ENCODE results near the gene LYSMD2.

Gene LYSMD2

DNA sequence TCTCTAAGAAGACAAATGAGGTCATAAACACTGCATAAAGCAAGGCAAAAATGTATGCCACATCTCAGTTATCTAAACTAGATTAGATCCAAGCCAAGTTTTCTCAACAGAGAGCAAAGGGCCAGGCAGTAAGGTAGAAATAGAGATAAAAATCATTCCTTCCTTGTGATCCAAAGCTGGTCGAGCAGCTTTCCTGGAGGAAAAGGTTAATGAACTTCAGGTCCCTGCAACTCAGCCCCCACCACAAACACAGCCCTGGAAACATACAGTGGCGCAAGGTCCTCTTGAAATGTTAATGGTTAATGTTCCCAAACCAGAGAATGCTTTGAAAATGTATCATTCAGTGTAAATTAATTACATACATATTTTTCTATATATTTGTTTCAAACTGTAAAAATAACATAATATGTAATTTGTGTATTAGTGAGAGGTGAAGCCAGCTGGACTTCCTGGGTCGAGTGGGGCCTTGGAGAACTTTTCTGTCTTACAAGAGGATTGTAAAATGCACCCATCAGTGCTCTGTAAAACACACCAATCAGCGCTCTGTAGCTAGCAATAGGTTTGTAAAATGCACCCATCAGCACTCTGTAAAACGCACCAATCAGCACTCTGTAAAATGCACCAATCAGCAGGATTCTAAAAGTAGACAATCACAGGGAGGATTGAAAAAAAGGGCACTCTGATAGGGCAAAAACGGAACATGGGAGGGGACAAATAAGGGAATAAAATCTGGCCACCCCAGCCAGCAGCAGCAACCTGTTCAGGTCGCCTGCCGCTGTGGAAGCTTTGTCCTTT lies 17.1 kb downstream of the LYSMD2 start:
- ChIA-PET POLR2A (no interaction called here), CTCF (interaction anchor here (1.1 to 1.4 kb wide), 3 partner anchors 56 to 71 kb away, joined by 4 to 5 read pairs (median 4); no protein-coding TSS in a partner anchor)
- TF ChIP-seq, protein P1, sequence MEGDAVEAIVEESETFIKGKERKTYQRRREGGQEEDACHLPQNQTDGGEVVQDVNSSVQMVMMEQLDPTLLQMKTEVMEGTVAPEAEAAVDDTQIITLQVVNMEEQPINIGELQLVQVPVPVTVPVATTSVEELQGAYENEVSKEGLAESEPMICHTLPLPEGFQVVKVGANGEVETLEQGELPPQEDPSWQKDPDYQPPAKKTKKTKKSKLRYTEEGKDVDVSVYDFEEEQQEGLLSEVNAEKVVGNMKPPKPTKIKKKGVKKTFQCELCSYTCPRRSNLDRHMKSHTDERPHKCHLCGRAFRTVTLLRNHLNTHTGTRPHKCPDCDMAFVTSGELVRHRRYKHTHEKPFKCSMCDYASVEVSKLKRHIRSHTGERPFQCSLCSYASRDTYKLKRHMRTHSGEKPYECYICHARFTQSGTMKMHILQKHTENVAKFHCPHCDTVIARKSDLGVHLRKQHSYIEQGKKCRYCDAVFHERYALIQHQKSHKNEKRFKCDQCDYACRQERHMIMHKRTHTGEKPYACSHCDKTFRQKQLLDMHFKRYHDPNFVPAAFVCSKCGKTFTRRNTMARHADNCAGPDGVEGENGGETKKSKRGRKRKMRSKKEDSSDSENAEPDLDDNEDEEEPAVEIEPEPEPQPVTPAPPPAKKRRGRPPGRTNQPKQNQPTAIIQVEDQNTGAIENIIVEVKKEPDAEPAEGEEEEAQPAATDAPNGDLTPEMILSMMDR (IDR thresholded peaks at IDR 0.05; ENCODE audit: insufficient read depth, low read length, missing control alignments) = no peak
- no peak overlapping the region for H3K4me3 ChIP-seq (ENCODE audit: low read depth, low read length)
- DNase-seq (ENCODE audit: low read depth, low spot score) = no peak

DNA sequence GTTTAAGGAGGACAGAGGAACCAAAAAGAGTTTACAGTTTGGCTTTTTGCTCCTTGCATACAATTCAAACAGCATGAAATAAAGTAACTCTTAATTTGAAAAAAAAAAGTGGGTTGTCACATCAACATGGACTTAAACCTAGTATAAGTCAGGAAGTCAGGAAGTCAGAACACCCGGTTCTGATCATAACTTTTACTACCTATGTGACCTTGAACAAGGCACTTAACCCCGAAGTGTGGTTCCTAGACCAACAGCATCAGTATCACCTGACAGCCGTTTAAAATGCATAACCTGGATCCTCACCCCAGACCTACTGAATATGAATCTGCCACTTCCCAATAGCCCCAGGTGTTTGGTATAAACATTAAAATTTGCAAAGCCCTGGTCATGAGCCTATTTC lies 18.7 kb downstream of the LYSMD2 start:
- ChIA-PET CTCF (interaction anchor here (1.4 to 2.0 kb wide), 3 partner anchors 58 to 72 kb away, joined by 4 to 10 read pairs (median 5); no protein-coding TSS in a partner anchor), POLR2A (no interaction called here)
- TF ChIP-seq, protein P1 (IDR thresholded peaks at IDR 0.05; ENCODE audit: insufficient read depth, low read length, missing control alignments) = no peak
- H3K4me3 ChIP-seq (ENCODE audit: low read depth, low read length) = no peak overlapping the region
- no peak for DNase-seq (ENCODE audit: low read depth, low spot score)

DNA sequence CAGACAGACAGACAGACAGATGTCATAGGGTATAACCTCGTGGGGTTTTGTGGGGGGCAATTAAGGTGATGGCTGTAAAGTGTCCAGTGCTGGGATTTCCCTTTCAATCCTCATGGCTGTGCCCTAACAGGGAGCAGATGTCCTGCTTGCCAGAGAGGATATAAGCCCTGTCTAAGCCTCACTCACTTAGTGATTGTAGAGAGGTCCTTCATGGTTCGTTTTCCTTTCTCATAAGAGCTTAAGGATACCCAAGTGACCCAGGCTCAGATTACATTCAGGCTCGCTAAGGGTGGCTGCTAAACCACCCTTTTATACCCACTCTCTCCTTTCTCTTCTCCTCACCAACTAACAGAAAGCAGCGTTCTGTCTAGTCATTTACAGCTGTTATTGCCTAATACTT lies 19.2 kb downstream of the LYSMD2 start:
- ChIA-PET POLR2A (no interaction called here), CTCF (interaction anchor here (1.7 to 2.0 kb wide), 2 partner anchors 59 to 71 kb away, joined by 4 to 10 read pairs; no protein-coding TSS in a partner anchor)
- no peak for DNase-seq (ENCODE audit: low read depth, low spot score)
- TF ChIP-seq, protein P1 (IDR thresholded peaks at IDR 0.05; ENCODE audit: insufficient read depth, low read length, missing control alignments) = no peak
- H3K4me3 ChIP-seq (ENCODE audit: low read depth, low read length) = no peak overlapping the region

DNA sequence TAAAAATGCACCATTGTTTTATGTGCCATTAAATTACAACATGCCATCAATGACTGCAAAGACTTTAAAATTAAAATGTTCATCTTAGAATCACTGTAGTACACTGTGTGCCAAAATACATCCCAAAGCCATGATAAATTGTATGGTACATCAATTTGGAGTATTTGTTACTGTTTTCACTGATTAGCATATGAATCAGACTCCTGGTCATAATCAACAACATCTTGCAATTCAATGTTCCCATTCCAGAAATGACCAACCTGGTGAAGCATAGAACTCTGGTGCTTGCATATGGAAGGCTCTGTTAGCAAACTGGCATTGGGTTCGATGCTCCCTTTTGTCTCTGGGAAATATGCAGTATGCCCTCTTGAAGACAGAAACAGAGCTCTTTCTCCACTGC lies 22.5 kb downstream of the LYSMD2 start:
- TF ChIP-seq, protein P1 (IDR thresholded peaks at IDR 0.05; ENCODE audit: insufficient read depth, low read length, missing control alignments) = no peak
- CTCF ChIA-PET = no interaction called here
- no peak overlapping the region for H3K4me3 ChIP-seq (ENCODE audit: low read depth, low read length)
- POLR2A ChIA-PET = no interaction called here
- no peak for DNase-seq (ENCODE audit: low read depth, low spot score)

DNA sequence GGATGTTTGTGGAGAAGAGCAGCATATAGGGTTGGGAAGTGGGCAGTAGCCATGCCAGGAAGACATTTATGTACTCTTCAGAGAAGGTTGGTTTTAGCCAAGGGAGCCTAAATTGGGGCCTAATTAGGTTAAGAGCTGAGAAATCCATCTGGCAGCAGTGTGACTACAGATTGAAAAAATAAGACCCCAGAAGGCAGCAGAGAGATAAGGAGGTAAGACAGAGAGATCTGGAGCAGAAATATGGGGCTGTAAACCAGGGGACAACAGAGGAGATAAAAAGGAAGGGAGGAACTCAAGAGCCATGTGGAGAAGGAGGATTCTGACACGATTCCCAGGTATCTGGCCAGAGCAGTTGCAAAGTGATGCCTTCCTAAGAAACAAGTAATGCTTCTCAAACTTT lies 23.3 kb downstream of the LYSMD2 start:
- TF ChIP-seq, protein P1 (IDR thresholded peaks at IDR 0.05; ENCODE audit: insufficient read depth, low read length, missing control alignments) = no peak
- no peak for DNase-seq (ENCODE audit: low read depth, low spot score)
- ChIA-PET CTCF (no interaction called here), POLR2A (no interaction called here)
- H3K4me3 ChIP-seq (ENCODE audit: low read depth, low read length) = no peak overlapping the region

DNA sequence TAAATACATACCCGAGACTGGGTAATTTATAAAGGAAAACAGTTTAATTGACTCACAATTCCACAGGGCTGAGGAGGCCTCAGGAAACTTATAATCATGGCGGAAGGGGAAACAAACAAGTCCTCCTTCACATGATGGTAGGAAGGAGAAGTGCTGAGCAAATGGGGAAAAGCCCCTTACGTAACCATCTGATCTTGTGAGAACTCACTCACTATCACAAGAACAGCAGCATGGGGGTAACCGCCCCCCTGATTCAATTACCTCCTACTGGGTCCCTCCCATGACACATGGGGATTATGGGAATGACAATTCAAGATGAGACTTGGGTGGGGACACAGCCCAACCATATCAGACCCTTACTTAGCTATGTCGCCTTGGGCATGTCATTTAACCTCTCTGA lies 28.4 kb downstream of the LYSMD2 start:
- H3K4me3 ChIP-seq (ENCODE audit: low read depth, low read length) = no peak overlapping the region
- TF ChIP-seq, protein P1 (IDR thresholded peaks at IDR 0.05; ENCODE audit: insufficient read depth, low read length, missing control alignments) = no peak
- CTCF ChIA-PET = interaction anchor here (2.9 kb wide), 1 partner anchor 67 kb away, joined by 9 read pairs; no protein-coding TSS in a partner anchor
- POLR2A ChIA-PET = no interaction called here
- no peak for DNase-seq (ENCODE audit: low read depth, low spot score)
